Activated CD4-positive, alpha-beta T cell treated with anti-CD3 and anti-CD28 coated beads, Interleukin-2, Interleukin-4, amounts not matched to agents 100 ng/mL and 50 ng/mL, durations not matched to agents 16 hours and 8 hours (primary cell): ENCODE results near the gene UNG.
A peak's percentile ranks its signal among the peaks of the same experiment; 100 is the strongest.
"Not testable (repeated sequence)": the region's sequence is repeated elsewhere in the genome, so short reads cannot be mapped to it uniquely, and the experiment has no call there.

Experiments
- DNase-seq: peaks from one replicate; pipeline ENCODE4 v3.0.0-alpha.2; 2020; ENCODE audit warnings: low spot score

The UNG gene

GRCh38 chr12:109097435-109098182 lies at the start of gene UNG:
TSS of gene UNG (plus strand) at chr12:109097597. CDS start at chr12:109097680, 83 bp downstream.
- DNase-seq, result peak; percentile 97

DNA sequence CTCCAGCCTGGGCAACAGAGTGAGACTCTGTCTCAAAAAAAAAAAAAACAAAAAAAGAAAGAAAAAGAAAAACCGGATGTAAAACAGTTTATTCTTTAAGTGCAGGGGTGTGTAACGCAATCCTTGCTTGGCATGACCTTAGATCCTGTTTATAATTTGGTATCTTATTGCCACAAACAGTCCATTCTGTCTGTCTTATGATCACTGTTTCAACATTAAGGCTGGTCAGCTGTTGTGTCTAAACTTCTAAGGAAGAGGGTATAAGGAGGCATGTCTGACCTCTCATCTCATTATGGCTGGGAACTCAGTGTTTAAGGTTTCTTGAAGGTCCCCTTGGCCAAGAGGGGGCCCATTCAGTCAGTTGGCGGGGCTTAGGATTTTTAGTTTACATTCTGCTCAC lies 48.7 kb upstream of the UNG start:
- not testable (repeated sequence) for DNase-seq

GRCh38 chr12:109049794-109050193 lies 47.6 kb upstream of the UNG start:
- not testable (repeated sequence) for DNase-seq

- DNase-seq, result no peak
Observed at GRCh38 chr12:109052097-109052413, 45.3 kb upstream of the UNG start.

GRCh38 chr12:109052414-109053323 lies 44.7 kb upstream of the UNG start, which contains the start of gene USP30:
TSS of gene USP30 (plus strand) at chr12:109052576. CDS start at chr12:109052679, 103 bp downstream.
- DNase-seq, result peak; percentile 83

- DNase-seq, result peak; percentile 61
Observed at GRCh38 chr12:109053382-109054123, 43.8 kb upstream of the UNG start.

DNA sequence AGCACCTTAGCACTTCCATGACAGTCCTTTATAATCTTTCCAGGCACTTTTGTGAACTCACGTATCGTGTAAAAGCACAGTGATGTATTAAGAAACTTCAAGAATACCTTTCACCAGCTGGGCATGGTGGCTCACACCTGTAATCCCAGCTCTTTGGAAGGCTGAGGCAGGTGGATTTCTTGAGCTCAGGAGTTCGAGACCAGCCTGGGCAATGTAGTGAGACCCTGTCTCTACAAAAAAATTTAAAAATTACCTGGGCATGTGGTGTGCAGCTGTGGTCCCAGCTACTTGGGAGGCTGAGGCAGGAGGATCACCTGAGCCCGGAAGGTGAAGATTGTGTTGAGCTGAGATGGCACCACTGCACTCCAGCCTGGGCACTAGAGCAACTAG lies 43.3 kb upstream of the UNG start:
- not testable (repeated sequence) for DNase-seq

DNA sequence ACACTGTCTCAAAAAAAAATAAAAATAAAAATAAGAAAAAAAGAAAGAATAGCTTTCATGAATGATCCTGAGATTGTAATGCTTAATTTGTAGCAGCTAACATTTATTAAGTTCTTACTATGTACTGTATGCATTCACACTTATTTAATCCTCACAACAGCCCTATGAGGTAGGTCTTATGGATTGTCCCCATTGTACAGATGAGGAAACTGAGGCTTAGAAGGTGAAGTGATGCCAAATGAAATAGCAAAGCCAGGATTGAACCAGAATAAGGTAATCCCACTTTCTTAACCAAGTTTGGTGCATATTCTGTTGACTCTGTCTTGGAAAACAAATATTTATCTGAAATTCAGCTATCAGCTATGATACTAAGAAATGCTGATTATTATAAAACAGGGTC lies 42.9 kb upstream of the UNG start:
- no peak for DNase-seq

DNA sequence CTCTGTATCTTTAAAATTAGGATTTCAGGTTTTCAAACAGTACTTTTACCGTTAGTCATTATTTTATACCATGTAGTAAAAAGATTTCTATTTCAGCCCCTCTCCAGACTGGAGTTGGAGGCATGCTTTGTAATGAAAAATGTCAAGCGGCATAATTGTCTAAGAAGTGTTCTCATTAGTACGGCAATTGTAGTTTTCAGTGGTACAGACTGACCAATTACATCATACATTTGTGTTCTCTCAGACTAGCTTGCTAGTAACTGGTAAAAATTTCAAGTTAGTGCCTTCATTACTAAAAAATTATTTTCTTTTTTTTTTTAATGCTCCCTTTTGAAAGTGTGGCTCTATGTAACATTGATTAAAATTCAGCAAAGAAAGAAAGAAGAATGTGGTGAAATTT lies 40.5 kb upstream of the UNG start:
- no peak for DNase-seq

GRCh38 chr12:109057376-109057775 lies 40.0 kb upstream of the UNG start:
- no peak for DNase-seq

- no peak for DNase-seq
Observed at GRCh38 chr12:109058773-109059172, 38.6 kb upstream of the UNG start.

GRCh38 chr12:109064143-109064542 lies 33.3 kb upstream of the UNG start:
- DNase-seq, result no peak

- DNase-seq, result no peak
Observed at GRCh38 chr12:109065154-109065852, 32.1 kb upstream of the UNG start.

- DNase-seq, result no peak
Observed at GRCh38 chr12:109065853-109066193, 31.6 kb upstream of the UNG start.

DNA sequence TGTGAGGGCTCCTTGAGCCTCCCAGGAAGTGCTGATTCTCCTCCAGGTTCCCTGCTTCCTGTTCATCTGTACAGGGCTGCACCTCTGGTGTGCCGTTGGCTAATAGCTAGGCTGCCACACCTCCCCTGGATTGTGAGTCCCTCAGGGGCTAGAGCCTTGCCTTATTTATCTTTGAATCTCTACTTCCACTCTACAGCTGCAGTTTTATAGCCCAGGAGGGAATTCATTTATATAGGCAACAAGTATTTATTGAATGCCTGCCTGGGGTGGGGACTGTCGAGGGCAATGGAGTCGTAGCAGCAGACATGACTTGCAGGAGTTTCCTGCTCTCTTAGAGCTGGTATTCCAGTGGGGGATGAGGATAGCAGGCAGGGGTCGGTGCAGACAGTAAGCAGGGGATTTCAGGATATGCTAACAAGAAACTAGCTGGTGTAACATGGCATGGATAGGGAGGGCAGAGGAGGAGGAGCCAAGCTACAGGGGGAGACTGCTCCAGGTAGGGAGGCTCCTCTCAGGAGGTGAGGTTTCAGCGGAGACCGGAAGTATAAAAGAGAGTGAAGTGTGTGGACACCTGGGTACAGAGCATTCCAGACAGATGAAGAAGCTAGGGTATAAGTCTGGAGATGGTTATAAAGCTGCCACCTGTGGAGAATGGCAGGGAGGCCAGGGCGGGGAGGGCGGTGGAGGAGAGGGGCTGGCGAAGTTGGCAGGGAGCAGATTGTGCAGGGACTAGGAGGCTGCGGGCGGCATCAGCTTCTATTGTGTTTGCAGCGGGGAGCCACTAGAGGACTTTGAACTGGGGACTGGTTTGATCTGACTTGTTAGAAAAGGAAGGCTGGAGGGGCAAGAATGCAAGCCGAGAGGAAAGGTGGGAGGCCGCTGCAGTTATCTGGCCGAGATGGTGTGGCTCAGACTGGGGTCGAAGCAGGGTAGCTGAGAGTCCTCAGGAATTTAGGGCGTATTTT lies 27.8 kb upstream of the UNG start:
- DNase-seq, result no peak

- DNase-seq, result no peak
Observed at GRCh38 chr12:109074866-109075265, 22.5 kb upstream of the UNG start.

- DNase-seq, result no peak
Observed at GRCh38 chr12:109082751-109083150, 14.6 kb upstream of the UNG start.

- DNase-seq, result no peak
Observed at GRCh38 chr12:109084425-109084824, 13.0 kb upstream of the UNG start.

DNA sequence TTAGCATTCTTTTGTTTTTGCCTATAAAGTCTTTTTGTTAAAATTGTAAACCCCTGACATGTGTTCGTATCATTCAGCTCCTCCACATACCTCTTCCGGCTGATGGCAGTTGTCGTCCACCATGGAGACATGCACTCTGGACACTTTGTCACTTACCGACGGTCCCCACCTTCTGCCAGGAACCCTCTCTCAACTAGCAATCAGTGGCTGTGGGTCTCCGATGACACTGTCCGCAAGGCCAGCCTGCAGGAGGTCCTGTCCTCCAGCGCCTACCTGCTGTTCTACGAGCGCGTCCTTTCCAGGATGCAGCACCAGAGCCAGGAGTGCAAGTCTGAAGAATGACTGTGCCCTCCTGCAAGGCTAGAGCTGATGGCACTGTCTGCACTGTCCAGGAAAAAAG lies 11.8 kb upstream of the UNG start:
- no peak for DNase-seq

- DNase-seq, result no peak
Observed at GRCh38 chr12:109087250-109087649, 10.1 kb upstream of the UNG start.

DNA sequence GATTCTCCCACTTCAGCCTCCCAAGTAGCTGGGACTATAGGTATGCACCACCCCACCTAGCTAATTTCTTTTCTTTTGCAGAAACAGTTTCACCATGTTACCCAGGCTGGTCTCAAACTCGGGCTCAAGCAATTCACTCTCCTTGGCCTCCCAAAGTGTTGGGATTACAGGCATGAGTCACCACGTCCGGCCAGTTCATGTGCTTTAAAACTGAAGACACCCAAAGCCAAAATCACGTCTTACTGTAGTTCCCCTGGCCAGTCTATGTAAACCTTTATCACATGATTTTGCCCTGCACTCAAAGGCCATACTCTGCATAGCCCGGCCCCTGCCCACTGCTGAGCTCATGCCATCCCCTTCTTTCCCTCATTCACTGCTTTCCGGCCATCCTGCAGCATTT lies 8.6 kb upstream of the UNG start:
- no peak for DNase-seq
